HepG2 (cell line): Measurements from ENCODE around the gene NDFIP2. TPM values are rescaled to one million over a fixed set of nuclear protein-coding genes. Genes with fewer than 3 reads are reported as not detected.

Experiments
- AHDC1 ChIP-seq: sonication (generic); formaldehyde crosslinking; IDR thresholded peaks from 2 replicates; pipeline ENCODE4 v1.5.1; 2020; ENCODE audit warnings: mild to moderate bottlenecking, missing genetic modification reagents, borderline replicate concordance
- ATF3 ChIP-seq: sonication (generic); formaldehyde crosslinking; IDR thresholded peaks from 2 replicates; pipeline ENCODE4 v1.4.0; 2020; ENCODE audit warnings: missing genetic modification reagents
- CREB1 ChIP-seq, 2 experiments: fragments of 450-650 bp in 1 of 2; IDR thresholded peaks; 2 replicates each; pipeline ENCODE4 v1.6.1; 2016 to 2017; ENCODE audit warnings: control low read depth in 1 of 2, mild to moderate bottlenecking in 1 of 2, missing compliant biosample characterization in 1 of 2, missing genetic modification characterization in 1 of 2
- ERF ChIP-seq: IDR thresholded peaks from 2 replicates; pipeline ENCODE4 v1.6.1; 2018; ENCODE audit warnings: missing biosample characterization, missing genetic modification reagents
- FOXP1 ChIP-seq, 2 experiments: fragments of 450-650 bp in 1 of 2; IDR thresholded peaks; 2 replicates each; pipeline ENCODE4 v1.6.1; 2017 to 2018; ENCODE audit warnings: antibody characterized with exemption in 1 of 2
- SAP130 ChIP-seq: IDR thresholded peaks from 2 replicates; pipeline ENCODE4 v1.6.1; 2016; ENCODE audit warnings: low read depth
- SOX13 ChIP-seq, 3 experiments: fragments of 450-650 bp in 1 of 3; sonication (generic) in 1 of 3; formaldehyde crosslinking in 1 of 3; IDR thresholded peaks in 2 of 3; conservative IDR thresholded peaks in 1 of 3; 2 replicates each; pipeline versions ENCODE4 v1.5.0 to v1.6.1; 2016 to 2020; ENCODE audit warnings: antibody characterized with exemption in 1 of 3, mild to moderate bottlenecking in 1 of 3, missing compliant biosample characterization in 1 of 3, missing genetic modification reagents in 1 of 3, moderate library complexity in 1 of 3
- ZFP37 ChIP-seq: sonication (generic); formaldehyde crosslinking; IDR thresholded peaks from 2 replicates; pipeline ENCODE4 v1.4.0; 2020; ENCODE audit warnings: missing genetic modification reagents, borderline replicate concordance
- ZNF124 ChIP-seq: sonication (generic); formaldehyde crosslinking; IDR thresholded peaks from 2 replicates; pipeline ENCODE4 v1.4.0; 2020; ENCODE audit warnings: missing genetic modification reagents
- ZNF20 ChIP-seq: sonication (generic); formaldehyde crosslinking; IDR thresholded peaks from 2 replicates; pipeline ENCODE4 v1.4.0; 2020; ENCODE audit warnings: mild to moderate bottlenecking, moderate library complexity, missing genetic modification reagents
- ZNF331 ChIP-seq: sonication (generic); formaldehyde crosslinking; IDR thresholded peaks from 2 replicates; pipeline ENCODE4 v1.4.0; 2020; ENCODE audit warnings: missing genetic modification reagents
- ZNF572 ChIP-seq: sonication (generic); formaldehyde crosslinking; IDR thresholded peaks from 2 replicates; pipeline ENCODE4 v1.5.1; 2020; ENCODE audit warnings: mild to moderate bottlenecking, missing genetic modification reagents
- ZNF646 ChIP-seq: sonication (generic); formaldehyde crosslinking; IDR thresholded peaks from 2 replicates; pipeline ENCODE4 v1.9.0; 2021; ENCODE audit warnings: mild to moderate bottlenecking, missing genetic modification reagents
- polyA plus RNA-seq, 8 experiments: library from polyadenylated mRNA; depleted of rRNA in 3 of 8; stranded (reverse) in 7 of 8; unstranded in 1 of 8; fragments of >200 nt; fragmentation: Illumina TruSeq in 4 of 8; extraction: Trizol in 4 of 8; gene quantifications; 2 replicates each; pipeline versions ENCODE4 v1.2.1 to v1.2.3, GENCODE V29; 2011 to 2016; ENCODE audit warnings: low read depth in 4 of 8, missing spikeins in 1 of 8, mixed read lengths in 1 of 8; ENCODE audit not compliant: insufficient read depth in 1 of 8
- total RNA-seq, 5 experiments: library from RNA; depleted of rRNA; stranded (reverse); fragments of >200 nt; fragmentation: Illumina TruSeq; extraction: Trizol; gene quantifications; 2 replicates each; pipeline ENCODE4 v1.2.3, GENCODE V29; 2016; ENCODE audit warnings: low read depth in 1 of 5

NDFIP2 gene
- total and polyA plus RNA-seq, 2 of the 13 experiments (the other 11 are each of a cell fraction or from before 2014, with no cell fraction given) = 23.2 to 32.0 TPM

- peak; percentile 61; the same call in 1 of the 2 replicates for TF ChIP-seq ZNF646 (CRISPR knock-in tag)
- no peak for TF ChIP-seq SOX13 (IDR thresholded peaks at IDR 0.05)
- peak in 1 of 2 experiments; percentile 32; a peak in 1 of 4 replicates for TF ChIP-seq SOX13 (CRISPR knock-in tag; conservative IDR thresholded peaks at IDR 0.05 in 1 of 2, IDR thresholded peaks at IDR 0.05 in 1 of 2)
- TF ChIP-seq FOXP1 (IDR thresholded peaks at IDR 0.05) = no peak
- peak; percentile 66 for TF ChIP-seq FOXP1 (CRISPR knock-in tag; IDR thresholded peaks at IDR 0.05)
- TF ChIP-seq ZNF331 (CRISPR knock-in tag) = 0 out of 2 replicates have a peak, but pooled peaks have one; percentile 35
- TF ChIP-seq ZNF20 (CRISPR knock-in tag) = no peak
- no peak for TF ChIP-seq ZNF124
- no peak for TF ChIP-seq ZNF572
- no peak for TF ChIP-seq ZFP37 (CRISPR knock-in tag)
- TF ChIP-seq AHDC1 (CRISPR knock-in tag) = peak; percentile 47; the same call in 1 of the 2 replicates
- TF ChIP-seq SAP130 (CRISPR knock-in tag) = peak; percentile 56
- no peak for TF ChIP-seq ERF (CRISPR knock-in tag)
- TF ChIP-seq CREB1 (IDR thresholded peaks at IDR 0.05) = no peak
- 0 out of 2 replicates have a peak, but pooled peaks have one; percentile 25 for TF ChIP-seq CREB1 (CRISPR knock-in tag; IDR thresholded peaks at IDR 0.05)
- 0 out of 2 replicates have a peak, but pooled peaks have one; percentile 26 for TF ChIP-seq ATF3 (CRISPR knock-in tag)
Observed at GRCh38 chr13:79485014-79485811, 4.3 kb downstream of the NDFIP2 start (continued).
